Measurements from ENCODE around the gene ING2. TPM values are rescaled to one million over a fixed set of nuclear protein-coding genes. Genes with fewer than 3 reads are reported as not detected.
A peak's percentile ranks its signal among the peaks of the same experiment; 100 is the strongest.

ING2 gene
- polyA plus RNA-seq, 1 donor (not counting 4 experiments of a cell fraction or from before 2014, with no cell fraction given), result 16.1 TPM

GRCh38 chr4:183540410-183541009 is 35.7 kb downstream of the ING2 start:
- H3K4me1 ChIP-seq (ENCODE audit: control insufficient read depth, extremely low read depth, insufficient read depth, low read length), result peaks cover 12% of the 10 kb centered on the region
- dilution Hi-C loops (cut with MboI; ENCODE audit: extremely low pct_ligation_motif_present, low sequenced_read_pairs), result no loop called here
- no peak overlapping the region for H3K27ac ChIP-seq (ENCODE audit: control insufficient read depth, insufficient read depth, low read length)
- DNase-seq (ENCODE audit: low read depth, low spot score) (no peak), FAIRE-seq (peak; percentile 59)
- H2AFZ ChIP-seq (ENCODE audit: control insufficient read depth, low read length), result peak overlapping the region; percentile 93
- TF ChIP-seq EZH2 (IDR thresholded peaks at IDR 0.05; ENCODE audit: low read length) (no peak), CTCF (optimal IDR thresholded peaks at IDR 0.05 in 1 of 3, IDR thresholded peaks at IDR 0.05 in 1 of 3, conservative IDR thresholded peaks at IDR 0.05 in 1 of 3; ENCODE audit: extremely low read depth in 1 of 3, insufficient read depth in 2 of 3, low read length in 3 of 3) (peak in 1 of 3 experiments; percentile 13)
- H4K20me1 ChIP-seq (ENCODE audit: control insufficient read depth, extremely low read depth, insufficient read depth, low read length), result no peaks in the 10 kb centered on the region
- no peaks in the 10 kb centered on the region for H3K79me2 ChIP-seq (ENCODE audit: control insufficient read depth, insufficient read depth, low read length)
- no peaks in the 10 kb centered on the region for H3K9me1 ChIP-seq (ENCODE audit: control insufficient read depth, extremely low read depth, insufficient read depth, low read length)
- no peaks in the 10 kb centered on the region for H3K36me3 ChIP-seq (ENCODE audit: control insufficient read depth in 2 of 2, extremely low read depth in 1 of 2, insufficient read depth in 2 of 2, low read length in 2 of 2)
- H3K9me3 ChIP-seq (ENCODE audit: control insufficient read depth, low read depth, low read length), result no peaks in the 10 kb centered on the region
- H3K4me3 ChIP-seq (ENCODE audit: control insufficient read depth in 2 of 3, extremely low read depth in 1 of 3, insufficient read depth in 2 of 3, low read depth in 1 of 3, low read length in 3 of 3), result peak overlapping the region in 2 of 3 experiments; percentile 42 to 51
- peak overlapping the region; percentile 86 for H3K4me2 ChIP-seq (ENCODE audit: control insufficient read depth, extremely low read depth, insufficient read depth, low read depth, low read length)
- H3K27me3 ChIP-seq (ENCODE audit: control insufficient read depth, extremely low read depth, insufficient read depth, low read length), result no peaks in the 10 kb centered on the region
- H3K9ac ChIP-seq (ENCODE audit: control insufficient read depth, extremely low read depth, insufficient read depth, low read length), result no peak overlapping the region

- H3K27ac ChIP-seq (ENCODE audit: control insufficient read depth, insufficient read depth, low read length), result no peak overlapping the region
- peak overlapping the region in 2 of 3 experiments; percentile 42 to 51 for H3K4me3 ChIP-seq (ENCODE audit: control insufficient read depth in 2 of 3, extremely low read depth in 1 of 3, insufficient read depth in 2 of 3, low read depth in 1 of 3, low read length in 3 of 3)
- H3K27me3 ChIP-seq (ENCODE audit: control insufficient read depth, extremely low read depth, insufficient read depth, low read length), result no peaks in the 10 kb centered on the region
- TF ChIP-seq CTCF (optimal IDR thresholded peaks at IDR 0.05 in 1 of 3, IDR thresholded peaks at IDR 0.05 in 1 of 3, conservative IDR thresholded peaks at IDR 0.05 in 1 of 3; ENCODE audit: extremely low read depth in 1 of 3, insufficient read depth in 2 of 3, low read length in 3 of 3), result no peak
- no peak for TF ChIP-seq EZH2 (IDR thresholded peaks at IDR 0.05; ENCODE audit: low read length)
- H3K4me2 ChIP-seq (ENCODE audit: control insufficient read depth, extremely low read depth, insufficient read depth, low read depth, low read length), result peak overlapping the region; percentile 86
- H3K79me2 ChIP-seq (ENCODE audit: control insufficient read depth, insufficient read depth, low read length), result no peaks in the 10 kb centered on the region
- no peaks in the 10 kb centered on the region for H4K20me1 ChIP-seq (ENCODE audit: control insufficient read depth, extremely low read depth, insufficient read depth, low read length)
- no peak for DNase-seq (ENCODE audit: low read depth, low spot score)
- no peaks in the 10 kb centered on the region for H3K9me1 ChIP-seq (ENCODE audit: control insufficient read depth, extremely low read depth, insufficient read depth, low read length)
- H2AFZ ChIP-seq (ENCODE audit: control insufficient read depth, low read length), result peak overlapping the region; percentile 93
- dilution Hi-C loops (cut with MboI; ENCODE audit: extremely low pct_ligation_motif_present, low sequenced_read_pairs), result no loop called here
- peak; percentile 9 for FAIRE-seq
- H3K9ac ChIP-seq (ENCODE audit: control insufficient read depth, extremely low read depth, insufficient read depth, low read length), result no peak overlapping the region
- H3K36me3 ChIP-seq (ENCODE audit: control insufficient read depth in 2 of 2, extremely low read depth in 1 of 2, insufficient read depth in 2 of 2, low read length in 2 of 2), result no peaks in the 10 kb centered on the region
- H3K9me3 ChIP-seq (ENCODE audit: control insufficient read depth, low read depth, low read length), result no peaks in the 10 kb centered on the region
- H3K4me1 ChIP-seq (ENCODE audit: control insufficient read depth, extremely low read depth, insufficient read depth, low read length), result peaks cover 12% of the 10 kb centered on the region
Observed at GRCh38 chr4:183541010-183541751, 36.3 kb downstream of the ING2 start.

Measured in keratinocyte (primary cell).